Right cardiac atrium (tissue), 5 donors: ENCODE measurements around the gene MTHFSD. TPM values are rescaled to one million over a fixed set of nuclear protein-coding genes. Genes with fewer than 3 reads are reported as not detected.

ENCODE experiments used
- ATAC-seq, 2 donors: fragments of 200-7000 bp; cut with Tn5 transposase; one replicate each; pipeline versions ENCODE4 v1.8.0 to v1.9.1; 2020; ENCODE audit warnings: moderate library complexity in 2 of 2, mild to moderate bottlenecking in 1 of 2
- DNase-seq, 3 donors: peaks; one replicate each; pipeline ENCODE4 v3.0.0-alpha.2; 2020
- H3K27ac ChIP-seq: one replicate; pipeline ENCODE4 v1.5.1; 2013; ENCODE audit warnings: mild to moderate bottlenecking, low read length, control low read depth, moderate library complexity
- H3K27me3 ChIP-seq: one replicate; pipeline ENCODE4 v1.6.1; 2013; ENCODE audit not compliant: control insufficient read depth, insufficient read depth
- H3K4me1 ChIP-seq: one replicate; pipeline ENCODE4 v1.6.1; 2013; ENCODE audit warnings: low read length; ENCODE audit not compliant: control insufficient read depth, insufficient read depth
- H3K4me3 ChIP-seq: one replicate; pipeline ENCODE4 v1.5.1; 2013; ENCODE audit warnings: low read length, control low read depth
- H3K9me3 ChIP-seq: one replicate; pipeline ENCODE4 v1.6.1; 2013; ENCODE audit warnings: low read length; ENCODE audit not compliant: control insufficient read depth
- WGBS: extraction: QIAGEN DNeasy Blood & Tissue Kit; methylation state at CpG from one replicate; pipeline ENCODE4 v1.1.7; 2013; 5-methylcytosine and 5-hydroxymethylcytosine counted together
- intact Hi-C, 4 donors: fragments of 100-400 bp; cut with DNase I; formaldehyde crosslinking; loops; one replicate each; pipeline versions ENCODE4 v1.11.0 to v1.14.0; 2022 to 2023
- polyA plus RNA-seq: library from polyadenylated mRNA; stranded (reverse); fragments of 200-250 nt; gene quantifications from one replicate; pipeline ENCODE4 v1.2.3, GENCODE V29; 2013
- total RNA-seq, 4 donors: library from RNA; stranded (reverse); fragmentation: NEBNext Ultra II Directional; extraction: Animal tissue kit (Norgen Biotek cat#: 25700); gene quantifications; one replicate each; pipeline ENCODE4 v1.2.1, GENCODE V29; 2021
- donor health status: healthy with polysubstance abuse.
- donor health status: DM: no; HTN: yes; CAD: no.
- donor health status: DM: no; HTN: no; CAD: no.
- donor health status: DM: no; HTN: yes; CAD: no; lungs with severe emphysema.
- donor health status: DM: yes; HTN: yes; CAD: no.

Gene MTHFSD
- total and polyA plus RNA-seq, 5 donors, result 8.8 to 14.7 (median 11.2) TPM

GRCh38 chr16:86523166-86523740 is 31.8 kb downstream of the MTHFSD start:
- Histone ChIP-seq H3K4me3 (no peak overlapping the region), H3K4me1 (no peaks in the 10 kb centered on the region), H3K27me3 (no peaks in the 10 kb centered on the region), H3K9me3 (no peaks in the 10 kb centered on the region), H3K27ac (no peak overlapping the region)
- intact Hi-C loops, result no loop called here
- ATAC-seq (no peak), DNase-seq (peak in 1 of 3 donors; percentile 13)
- 75% methylated on average over 5 of the region's 5 CpGs for WGBS

GRCh38 chr16:86522634-86523033 is 32.4 kb downstream of the MTHFSD start:
- 93% methylated on average over 16 of the region's 16 CpGs for WGBS
- Histone ChIP-seq H3K4me1 (no peaks in the 10 kb centered on the region), H3K27ac (no peak overlapping the region), H3K27me3 (no peaks in the 10 kb centered on the region), H3K4me3 (no peak overlapping the region), H3K9me3 (no peaks in the 10 kb centered on the region)
- DNase-seq (peak in 1 of 3 donors; percentile 19), ATAC-seq (no peak)
- intact Hi-C loops, result no loop called here

DNA sequence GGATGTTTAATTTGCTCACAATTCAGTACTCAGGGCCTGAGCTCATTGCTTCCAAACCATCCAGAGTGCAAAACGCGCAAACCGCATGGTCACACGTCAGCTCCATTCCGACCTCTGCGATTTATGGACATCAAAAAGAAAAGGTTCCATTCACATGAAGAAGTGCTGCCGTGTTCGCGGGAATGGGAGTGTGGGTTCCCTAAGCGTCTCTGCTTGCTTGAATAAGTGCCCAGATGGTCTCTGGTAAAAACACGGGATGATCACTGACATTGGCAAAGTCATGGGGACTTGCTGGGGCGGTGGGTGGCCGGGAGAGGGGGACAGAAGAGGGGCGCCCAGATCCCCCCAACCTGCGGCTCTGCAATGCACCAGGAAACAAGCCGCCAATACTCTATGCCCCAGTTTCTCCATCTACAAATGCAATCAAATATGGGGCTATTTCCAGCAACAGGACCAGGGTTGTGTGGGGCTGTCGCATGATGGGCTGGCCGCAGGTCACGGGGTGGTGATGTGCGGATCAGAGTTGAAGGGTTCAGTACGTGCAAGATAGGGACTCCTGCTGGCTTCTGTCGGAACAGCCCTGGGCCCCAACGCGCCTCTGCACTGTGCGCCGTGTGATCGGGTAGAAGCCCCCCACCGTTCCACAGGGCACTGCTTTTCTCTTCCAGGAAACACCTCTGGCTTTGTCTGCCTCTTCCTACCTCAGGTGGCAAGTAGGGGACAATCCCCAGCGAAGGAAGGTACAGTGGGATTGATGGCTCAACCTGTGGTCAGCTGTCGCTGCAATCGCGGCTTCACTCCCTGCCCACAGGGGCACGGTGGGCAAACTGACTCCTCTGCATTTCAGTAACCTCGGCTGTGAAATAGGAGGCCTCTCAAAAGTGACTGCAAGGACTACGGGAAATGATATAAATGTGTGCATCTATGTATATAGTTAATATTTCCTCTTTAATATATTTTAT is 33.5 kb downstream of the MTHFSD start:
- no peaks in the 10 kb centered on the region for H3K4me1 ChIP-seq
- peak in 1 of 3 donors; percentile 31 for DNase-seq

GRCh38 chr16:86520317-86521210 is 34.5 kb downstream of the MTHFSD start:
- no peaks in the 10 kb centered on the region for H3K9me3 ChIP-seq
- intact Hi-C loops, result loop anchor here in 1 of 4 donors (1.0 kb wide), 1 partner anchor 447 kb away; no protein-coding TSS in a partner anchor
- WGBS, result 39% methylated on average over 30 of the region's 30 CpGs
- ATAC-seq (no peak), DNase-seq (peak in 1 of 3 donors; percentile 36)
- no peaks in the 10 kb centered on the region for H3K27me3 ChIP-seq
- no peak overlapping the region for H3K27ac ChIP-seq
- no peaks in the 10 kb centered on the region for H3K4me1 ChIP-seq
- H3K4me3 ChIP-seq, result no peak overlapping the region

More for the DNA sequence above, 33.5 kb downstream of the MTHFSD start:
- Histone ChIP-seq H3K27ac (no peak overlapping the region), H3K27me3 (no peaks in the 10 kb centered on the region), H3K4me3 (no peak overlapping the region), H3K9me3 (no peaks in the 10 kb centered on the region)
- intact Hi-C loops, result no loop called here
- WGBS, result 75% methylated on average over 35 of the region's 35 CpGs
- no peak for ATAC-seq

DNA sequence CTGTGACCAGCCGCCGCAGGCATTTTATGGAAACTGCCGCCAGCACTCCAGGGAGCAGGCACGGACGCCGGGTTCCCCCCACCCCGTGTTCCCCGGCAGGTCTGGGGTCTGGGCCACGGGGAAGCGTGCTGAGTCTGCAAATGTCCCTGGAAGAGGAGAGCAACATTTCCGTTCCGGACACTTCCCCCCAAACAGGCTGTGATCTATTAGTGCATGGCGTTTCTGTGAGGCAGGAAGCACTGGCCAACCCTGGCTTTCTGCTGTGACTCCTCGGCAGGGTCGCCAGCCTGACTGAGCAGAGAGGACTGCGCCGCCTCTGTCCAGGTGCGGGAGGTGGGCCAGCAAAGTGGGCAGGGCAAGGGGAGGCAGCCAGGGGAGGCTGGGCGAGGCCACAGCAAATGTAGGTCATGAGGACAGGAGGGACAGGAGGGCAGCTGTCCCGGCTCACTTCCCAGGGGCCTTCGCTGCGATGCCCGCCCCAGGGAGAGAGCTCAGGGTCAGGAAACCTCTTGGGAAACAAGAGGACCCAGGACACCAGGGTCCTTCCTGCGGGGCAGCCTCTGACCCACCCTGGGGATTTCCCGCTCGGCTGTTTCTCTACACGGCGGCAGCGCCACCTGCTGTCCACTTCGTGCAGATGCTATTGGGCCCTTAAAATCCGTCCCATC is 35.3 kb downstream of the MTHFSD start:
- peak in 1 of 2 donors; percentile 53 for ATAC-seq
- Histone ChIP-seq H3K4me1 (no peaks in the 10 kb centered on the region), H3K4me3 (no peak overlapping the region), H3K27ac (no peak overlapping the region), H3K9me3 (no peaks in the 10 kb centered on the region), H3K27me3 (no peaks in the 10 kb centered on the region)
- peak; percentile 62 to 85 (median 82) for DNase-seq
- 19% methylated on average over 31 of the region's 31 CpGs for WGBS
- intact Hi-C loops, result loop anchor here (1.0 to 10.0 kb wide), 6 partner anchors 177 to 695 kb away; no protein-coding TSS in a partner anchor

DNA sequence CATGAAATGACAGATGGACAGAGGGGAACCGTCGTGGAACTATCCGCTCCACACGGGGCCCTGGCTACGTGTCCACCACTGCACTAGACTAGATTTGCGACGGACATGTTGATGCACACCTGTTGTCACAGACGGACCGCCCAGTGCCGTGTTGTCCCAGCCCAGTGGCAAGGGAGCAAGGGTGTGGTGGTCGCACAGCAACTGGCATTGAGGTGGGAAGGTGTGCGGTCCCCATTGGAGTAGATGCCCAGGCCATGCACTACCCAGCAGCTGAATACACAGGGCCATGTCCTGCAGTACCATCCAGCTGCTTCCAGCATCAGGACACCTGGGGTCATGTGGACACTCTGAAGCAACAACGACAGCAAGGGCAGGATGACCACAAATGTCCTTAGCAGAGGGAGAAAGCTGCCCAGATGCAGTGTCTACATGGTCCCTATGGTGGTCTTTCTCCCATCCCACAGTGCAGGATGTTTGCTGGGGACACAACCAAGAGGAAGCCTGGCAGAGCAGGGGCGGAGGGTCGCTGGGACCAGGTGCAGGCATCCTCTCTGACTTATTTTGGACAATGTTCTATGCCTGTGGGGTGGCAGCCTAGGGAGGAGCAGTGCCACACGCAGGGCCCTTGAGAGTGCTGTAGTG is 35.9 kb downstream of the MTHFSD start:
- no peaks in the 10 kb centered on the region for H3K27me3 ChIP-seq
- ATAC-seq (no peak), DNase-seq (peak in 2 of 3 donors; percentile 20 to 47)
- H3K9me3 ChIP-seq, result no peaks in the 10 kb centered on the region
- H3K4me3 ChIP-seq, result no peak overlapping the region
- H3K27ac ChIP-seq, result no peak overlapping the region
- intact Hi-C loops, result loop anchor here (2.0 to 10.0 kb wide), 5 partner anchors 177 to 694 kb away; no protein-coding TSS in a partner anchor
- H3K4me1 ChIP-seq, result no peaks in the 10 kb centered on the region
- WGBS, result 85% methylated on average over 16 of the region's 16 CpGs

DNA sequence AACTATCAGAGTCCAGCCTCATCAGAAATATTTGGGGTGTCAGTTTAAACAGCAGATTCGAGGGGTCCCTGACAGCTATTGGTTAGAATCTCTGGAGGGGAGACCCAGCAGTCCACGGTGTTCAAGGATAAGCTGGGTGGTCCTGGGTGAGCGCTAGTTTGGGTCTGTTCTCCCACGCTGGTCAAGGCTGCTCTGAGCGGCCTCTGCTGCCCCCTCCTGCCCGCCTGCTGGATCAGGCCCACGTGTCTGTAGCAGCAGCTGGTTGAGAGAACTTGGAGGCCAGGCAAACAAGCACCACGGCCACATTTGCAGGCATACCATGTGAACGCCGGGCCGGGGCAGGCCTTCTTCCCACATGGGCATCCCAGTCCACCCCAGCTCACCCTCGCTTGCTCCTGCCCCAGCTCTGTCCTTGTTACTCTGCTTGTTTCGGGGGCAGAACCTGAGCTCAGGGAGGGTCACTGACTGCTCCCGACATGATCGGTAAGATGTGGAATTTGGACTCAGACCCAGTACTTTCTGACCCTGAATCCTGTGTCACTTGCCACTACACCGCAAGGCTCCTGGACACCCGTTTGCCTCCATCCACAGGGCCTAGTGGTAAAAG is 37.3 kb downstream of the MTHFSD start:
- no peaks in the 10 kb centered on the region for H3K27me3 ChIP-seq
- intact Hi-C loops, result loop anchor here (2.0 to 10.0 kb wide), 5 partner anchors 175 to 693 kb away; no protein-coding TSS in a partner anchor
- H3K4me1 ChIP-seq, result no peaks in the 10 kb centered on the region
- no peak overlapping the region for H3K27ac ChIP-seq
- peak; percentile 69 to 83 (median 83) for DNase-seq
- H3K9me3 ChIP-seq, result no peaks in the 10 kb centered on the region
- peak; percentile 58 to 72 for ATAC-seq
- H3K4me3 ChIP-seq, result no peak overlapping the region
- 23% methylated on average over 17 of the region's 17 CpGs for WGBS

DNA sequence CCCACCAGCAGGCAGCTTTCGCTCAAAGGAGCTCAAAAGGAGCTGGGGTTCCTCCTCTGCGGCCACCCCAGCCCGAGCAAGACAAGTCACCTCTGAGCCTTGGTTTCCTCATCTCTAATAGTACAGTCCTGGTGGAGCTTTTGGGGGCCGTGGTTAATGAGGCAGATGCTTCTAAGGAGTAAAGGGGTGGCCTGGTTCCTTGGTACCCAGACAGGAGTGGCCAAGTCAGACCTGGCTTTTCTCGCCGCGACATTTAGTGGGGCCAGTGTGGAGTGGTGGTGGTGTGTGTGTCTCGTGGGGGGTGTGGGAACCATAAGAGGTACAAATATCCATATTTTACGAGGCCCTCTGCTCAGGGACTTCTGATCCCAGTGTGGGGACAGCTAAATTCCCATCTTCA is 38.0 kb downstream of the MTHFSD start:
- Histone ChIP-seq H3K4me1 (no peaks in the 10 kb centered on the region), H3K9me3 (no peaks in the 10 kb centered on the region), H3K27ac (no peak overlapping the region), H3K4me3 (no peak overlapping the region), H3K27me3 (no peaks in the 10 kb centered on the region)
- intact Hi-C loops, result loop anchor here (5.0 to 10.0 kb wide), 4 partner anchors 175 to 692 kb away; no protein-coding TSS in a partner anchor
- DNase-seq (no peak), ATAC-seq (no peak)
- WGBS, result 53% methylated on average over 9 of the region's 9 CpGs

GRCh38 chr16:86516623-86517003 is 38.4 kb downstream of the MTHFSD start:
- intact Hi-C loops, result loop anchor here (5.0 to 10.0 kb wide), 4 partner anchors 174 to 692 kb away; no protein-coding TSS in a partner anchor
- Histone ChIP-seq H3K4me1 (no peaks in the 10 kb centered on the region), H3K27me3 (no peaks in the 10 kb centered on the region), H3K9me3 (no peaks in the 10 kb centered on the region), H3K27ac (no peak overlapping the region), H3K4me3 (no peak overlapping the region)
- DNase-seq (peak in 2 of 3 donors; percentile 29 to 44), ATAC-seq (no peak)
- whole genome bisulfite sequencing, result 17% methylated on average over 29 of the region's 29 CpGs
